Astrocyte of the hippocampus (primary cell): ENCODE results near the gene KLF6.

Experiments
- DNase-seq: peaks from one replicate; pipeline ENCODE4 v3.0.0; 2011; ENCODE audit warnings: low read depth, low spot score

The KLF6 gene

GRCh38 chr10:3774814-3775695, 10.0 kb downstream of the KLF6 start:
- DNase-seq, result peak; percentile 83

- DNase-seq, result peak; percentile 74
Measured at GRCh38 chr10:3774018-3774813, 10.8 kb downstream of the KLF6 start.

GRCh38 chr10:3773460-3774017, 11.5 kb downstream of the KLF6 start:
- DNase-seq, result peak; percentile 63

- no peak for DNase-seq
Measured at GRCh38 chr10:3772361-3773171, 12.4 kb downstream of the KLF6 start.

GRCh38 chr10:3770611-3771110, 14.3 kb downstream of the KLF6 start:
- DNase-seq, result no peak

- DNase-seq, result no peak
Measured at GRCh38 chr10:3769556-3769955, 15.5 kb downstream of the KLF6 start.

- DNase-seq, result no peak
Measured at GRCh38 chr10:3766046-3766756, 18.8 kb downstream of the KLF6 start.

- no peak for DNase-seq
Measured at GRCh38 chr10:3765146-3765545, 19.9 kb downstream of the KLF6 start.

- no peak for DNase-seq
Measured at GRCh38 chr10:3764626-3765112, 20.3 kb downstream of the KLF6 start.

- peak; percentile 68 for DNase-seq
Measured at GRCh38 chr10:3763852-3764625, 21.0 kb downstream of the KLF6 start.

- peak; percentile 68 for DNase-seq
Measured at GRCh38 chr10:3763035-3763456, 22.0 kb downstream of the KLF6 start.

GRCh38 chr10:3762309-3762708, 22.7 kb downstream of the KLF6 start:
- DNase-seq, result no peak

GRCh38 chr10:3761904-3762303, 23.1 kb downstream of the KLF6 start:
- DNase-seq, result peak; percentile 82

GRCh38 chr10:3761021-3761686, 23.9 kb downstream of the KLF6 start:
- no peak for DNase-seq

GRCh38 chr10:3760083-3760482, 24.9 kb downstream of the KLF6 start:
- no peak for DNase-seq

GRCh38 chr10:3759397-3759796, 25.6 kb downstream of the KLF6 start:
- DNase-seq, result no peak

- no peak for DNase-seq
Measured at GRCh38 chr10:3758491-3758970, 26.5 kb downstream of the KLF6 start.

- peak; percentile 39 for DNase-seq
Measured at GRCh38 chr10:3757638-3758490, 27.1 kb downstream of the KLF6 start.
